Measurements from ENCODE around the gene STK39.

DNA sequence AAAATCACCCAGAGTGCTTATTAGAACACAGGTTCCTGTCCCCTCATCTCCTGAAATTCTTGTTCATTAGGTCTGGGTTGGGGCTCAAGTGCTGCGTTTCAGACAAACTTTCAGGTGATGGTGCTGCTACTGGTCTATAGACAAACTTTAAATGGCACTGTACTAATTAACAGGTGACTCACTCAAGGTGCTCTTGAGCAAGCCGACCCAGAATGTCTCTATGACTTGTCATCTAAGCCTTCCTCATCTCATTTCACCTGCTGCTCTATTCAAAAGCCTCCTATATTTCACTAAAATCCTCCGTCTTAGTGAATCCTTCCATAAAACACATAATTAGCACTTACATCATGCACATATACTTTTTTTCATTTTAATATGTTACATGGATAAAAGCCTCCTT lies 29.9 kb upstream of the STK39 start:
- TF ChIP-seq, protein P1, sequence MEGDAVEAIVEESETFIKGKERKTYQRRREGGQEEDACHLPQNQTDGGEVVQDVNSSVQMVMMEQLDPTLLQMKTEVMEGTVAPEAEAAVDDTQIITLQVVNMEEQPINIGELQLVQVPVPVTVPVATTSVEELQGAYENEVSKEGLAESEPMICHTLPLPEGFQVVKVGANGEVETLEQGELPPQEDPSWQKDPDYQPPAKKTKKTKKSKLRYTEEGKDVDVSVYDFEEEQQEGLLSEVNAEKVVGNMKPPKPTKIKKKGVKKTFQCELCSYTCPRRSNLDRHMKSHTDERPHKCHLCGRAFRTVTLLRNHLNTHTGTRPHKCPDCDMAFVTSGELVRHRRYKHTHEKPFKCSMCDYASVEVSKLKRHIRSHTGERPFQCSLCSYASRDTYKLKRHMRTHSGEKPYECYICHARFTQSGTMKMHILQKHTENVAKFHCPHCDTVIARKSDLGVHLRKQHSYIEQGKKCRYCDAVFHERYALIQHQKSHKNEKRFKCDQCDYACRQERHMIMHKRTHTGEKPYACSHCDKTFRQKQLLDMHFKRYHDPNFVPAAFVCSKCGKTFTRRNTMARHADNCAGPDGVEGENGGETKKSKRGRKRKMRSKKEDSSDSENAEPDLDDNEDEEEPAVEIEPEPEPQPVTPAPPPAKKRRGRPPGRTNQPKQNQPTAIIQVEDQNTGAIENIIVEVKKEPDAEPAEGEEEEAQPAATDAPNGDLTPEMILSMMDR (conservative IDR thresholded peaks at IDR 0.05; ENCODE audit: low read depth, low read length): no peak
- TF ChIP-seq POLR2A (IDR thresholded peaks at IDR 0.05; ENCODE audit: low read depth, low read length): no peak
- no peak for TF ChIP-seq FOS (IDR thresholded peaks at IDR 0.05; ENCODE audit: low read depth, low read length)
- no peak for TF ChIP-seq MAZ (IDR thresholded peaks at IDR 0.05; ENCODE audit: borderline replicate concordance, low read depth, low read length)
- no peak for TF ChIP-seq RAD21 (IDR thresholded peaks at IDR 0.05; ENCODE audit: low read length)
- no peak for TF ChIP-seq CEBPB (IDR thresholded peaks at IDR 0.05; ENCODE audit: low read depth, low read length)
- TF ChIP-seq RFX5 (IDR thresholded peaks at IDR 0.05; ENCODE audit: low read depth, low read length): no peak
- no peak for TF ChIP-seq CHD1 (IDR thresholded peaks at IDR 0.05; ENCODE audit: low read depth, low read length)
- no peak for TF ChIP-seq NFE2L2 (IDR thresholded peaks at IDR 0.05; ENCODE audit: low read depth, low read length)
- TF ChIP-seq, protein P2, sequence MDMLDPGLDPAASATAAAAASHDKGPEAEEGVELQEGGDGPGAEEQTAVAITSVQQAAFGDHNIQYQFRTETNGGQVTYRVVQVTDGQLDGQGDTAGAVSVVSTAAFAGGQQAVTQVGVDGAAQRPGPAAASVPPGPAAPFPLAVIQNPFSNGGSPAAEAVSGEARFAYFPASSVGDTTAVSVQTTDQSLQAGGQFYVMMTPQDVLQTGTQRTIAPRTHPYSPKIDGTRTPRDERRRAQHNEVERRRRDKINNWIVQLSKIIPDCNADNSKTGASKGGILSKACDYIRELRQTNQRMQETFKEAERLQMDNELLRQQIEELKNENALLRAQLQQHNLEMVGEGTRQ (IDR thresholded peaks at IDR 0.05; ENCODE audit: low read depth, low read length): no peak
- TF ChIP-seq MXI1 (IDR thresholded peaks at IDR 0.05; ENCODE audit: borderline replicate concordance, low read depth, low read length): no peak
